HEK293 (cell line): ENCODE measurements around the gene ZNF469.

Experiments used
- CTCF ChIA-PET: fragments of 350-600 bp; formaldehyde crosslinking; extraction: SDS; loops from one replicate; lab custom pipeline; 2021; ENCODE audit warnings: antibody characterized with exemption; lab: Yijun Ruan, JAX
- POLR2A ChIA-PET: fragments of 300-600 bp; formaldehyde crosslinking; extraction: SDS; loops from one replicate; lab custom pipeline; 2020; ENCODE audit warnings: antibody characterized with exemption, inconsistent platforms; lab: Yijun Ruan, JAX
- H3K27ac ChIP-seq: fragments of 200-500 bp; sonication (Bioruptor generic); 2 replicates; pipeline ENCODE4 v1.5.1; 2014; ENCODE audit warnings: low read depth, low read length, control low read depth, inconsistent platforms; ENCODE audit errors: extremely low read depth
- H3K36me3 ChIP-seq, 2 experiments: fragments of 200-500 bp in 1 of 2; sonication (Bioruptor generic) in 1 of 2; 1 replicate in 1 of 2; 2 replicates in 1 of 2; pipeline ENCODE4 v1.5.1; 2014 to 2017; ENCODE audit warnings: inconsistent platforms in 2 of 2, low read length in 2 of 2; ENCODE audit not compliant: control insufficient read depth in 2 of 2, insufficient read depth in 1 of 2
- H3K4me1 ChIP-seq: fragments of 200-500 bp; sonication (Bioruptor generic); 2 replicates; pipeline ENCODE4 v1.5.1; 2014; ENCODE audit warnings: mild to moderate bottlenecking, low read length, inconsistent platforms; ENCODE audit not compliant: control insufficient read depth, insufficient read depth
- H3K4me3 ChIP-seq: 2 replicates; pipeline ENCODE4 v1.5.1; 2011; ENCODE audit warnings: low read depth, mild to moderate bottlenecking, control low read depth, low read length, moderate library complexity
- H3K9me3 ChIP-seq: fragments of 200-500 bp; sonication (Bioruptor generic); 2 replicates; pipeline ENCODE4 v1.5.1; 2014; ENCODE audit warnings: low read depth, low read length, inconsistent platforms; ENCODE audit not compliant: control insufficient read depth, insufficient read depth
- EGR2 ChIP-seq: fragments of 450-650 bp; formaldehyde crosslinking; IDR thresholded peaks from 2 replicates; pipeline ENCODE4 v1.5.1; 2016; ENCODE audit warnings: low read depth, missing biosample characterization, missing genetic modification characterization
- GLIS1 ChIP-seq: fragments of 450-650 bp; formaldehyde crosslinking; IDR thresholded peaks from 2 replicates; pipeline ENCODE4 v1.5.1; 2016; ENCODE audit warnings: missing biosample characterization, missing genetic modification characterization
- PRDM1 ChIP-seq: fragments of 450-650 bp; formaldehyde crosslinking; IDR thresholded peaks from 2 replicates; pipeline ENCODE4; 2016; ENCODE audit warnings: missing biosample characterization, missing genetic modification characterization
- PRDM4 ChIP-seq: fragments of 450-650 bp; formaldehyde crosslinking; IDR thresholded peaks from 2 replicates; pipeline ENCODE4 v1.5.1; 2017; ENCODE audit warnings: missing biosample characterization, missing genetic modification characterization
- ZIC2 ChIP-seq: fragments of 450-650 bp; formaldehyde crosslinking; IDR thresholded peaks from 2 replicates; pipeline ENCODE4 v1.5.1; 2016; ENCODE audit warnings: missing biosample characterization, missing genetic modification characterization
- ZNF121 ChIP-seq: fragments of 450-650 bp; formaldehyde crosslinking; IDR thresholded peaks from 2 replicates; pipeline ENCODE4 v1.5.1; 2016; ENCODE audit warnings: missing biosample characterization, missing genetic modification characterization
- ZNF138 ChIP-seq: fragments of 450-650 bp; formaldehyde crosslinking; IDR thresholded peaks from 2 replicates; pipeline ENCODE4 v1.5.1; 2016; ENCODE audit warnings: missing biosample characterization, missing genetic modification characterization, borderline replicate concordance
- ZNF341 ChIP-seq: fragments of 450-650 bp; formaldehyde crosslinking; IDR thresholded peaks from 2 replicates; pipeline ENCODE4; 2016; ENCODE audit warnings: low read depth, missing biosample characterization, missing genetic modification characterization
- ZNF350 ChIP-seq: fragments of 450-650 bp; formaldehyde crosslinking; IDR thresholded peaks from 2 replicates; pipeline ENCODE4 v1.5.0; 2017; ENCODE audit warnings: missing biosample characterization, mild to moderate bottlenecking, missing genetic modification characterization
- ZNF394 ChIP-seq: fragments of 450-650 bp; formaldehyde crosslinking; IDR thresholded peaks from 2 replicates; pipeline ENCODE4 v1.5.1; 2016; ENCODE audit warnings: missing biosample characterization, missing genetic modification characterization, mild to moderate bottlenecking, moderate library complexity, borderline replicate concordance
- ZNF398 ChIP-seq: fragments of 450-650 bp; formaldehyde crosslinking; IDR thresholded peaks from 2 replicates; pipeline ENCODE4 v1.5.1; 2017; ENCODE audit warnings: missing biosample characterization, missing genetic modification characterization
- ZNF610 ChIP-seq: fragments of 450-650 bp; formaldehyde crosslinking; IDR thresholded peaks from 2 replicates; pipeline ENCODE4 v1.5.1; 2016; ENCODE audit warnings: missing biosample characterization, missing genetic modification characterization, borderline replicate concordance
- ZNF621 ChIP-seq: fragments of 450-650 bp; formaldehyde crosslinking; IDR thresholded peaks from 2 replicates; pipeline ENCODE4 v1.5.1; 2017; ENCODE audit warnings: missing biosample characterization, missing genetic modification characterization
- ZNF792 ChIP-seq: fragments of 450-650 bp; formaldehyde crosslinking; IDR thresholded peaks from 2 replicates; pipeline ENCODE4 v1.5.1; 2016; ENCODE audit warnings: missing biosample characterization, missing genetic modification characterization

The ZNF469 gene

GRCh38 chr16:88428156-88428555 lies 45.4 kb downstream of the ZNF469 start:
- Histone ChIP-seq H3K4me1 (no peaks in the 10 kb centered on the region), H3K9me3 (no peaks in the 10 kb centered on the region), H3K27ac (no peak overlapping the region), H3K36me3 (no peaks in the 10 kb centered on the region), H3K4me3 (no peak overlapping the region)
- no peak for TF ChIP-seq ZNF394
- 0 out of 2 replicates have a peak, but pooled peaks have one; percentile 18 for TF ChIP-seq EGR2 (tag by site-specific recombination)
- no peak for TF ChIP-seq ZNF341 (tag by site-specific recombination)
- no peak for TF ChIP-seq ZNF610 (tag by site-specific recombination)
- 0 out of 2 replicates have a peak, but pooled peaks have one; percentile 16 for TF ChIP-seq ZIC2 (tag by site-specific recombination)
- no peak for TF ChIP-seq ZNF138 (tag by site-specific recombination)
- TF ChIP-seq PRDM1 (tag by site-specific recombination): no peak
- ChIA-PET POLR2A (no interaction called here), CTCF (interaction anchor here (1.0 to 1.2 kb wide), 2 partner anchors 9 to 141 kb away, joined by 3 to 6 read pairs; no protein-coding TSS in a partner anchor)

- H3K4me3 ChIP-seq: no peak overlapping the region
- ChIA-PET CTCF (interaction anchor here (1.0 to 1.2 kb wide), 2 partner anchors 9 to 141 kb away, joined by 3 to 6 read pairs; no protein-coding TSS in a partner anchor), POLR2A (no interaction called here)
- H3K4me1 ChIP-seq: no peaks in the 10 kb centered on the region
- no peaks in the 10 kb centered on the region for H3K9me3 ChIP-seq
- no peak for TF ChIP-seq ZNF121 (tag by site-specific recombination)
- TF ChIP-seq GLIS1: peak; percentile 32; the same call in 1 of the 2 replicates
- H3K36me3 ChIP-seq: no peaks in the 10 kb centered on the region
- no peak overlapping the region for H3K27ac ChIP-seq
Measured at GRCh38 chr16:88428616-88429386, 46.0 kb downstream of the ZNF469 start.

- no peaks in the 10 kb centered on the region for H3K9me3 ChIP-seq
- H3K36me3 ChIP-seq: no peaks in the 10 kb centered on the region
- H3K4me1 ChIP-seq: no peaks in the 10 kb centered on the region
- TF ChIP-seq ZNF398 (tag by site-specific recombination) (no peak), PRDM4 (tag by site-specific recombination) (peak; percentile 59)
- H3K4me3 ChIP-seq: no peak overlapping the region
- POLR2A ChIA-PET: no interaction called here
- no peak overlapping the region for H3K27ac ChIP-seq
- CTCF ChIA-PET: interaction anchor here (0.7 kb wide), 1 partner anchor 469 kb away, joined by 3 read pairs; no protein-coding TSS in a partner anchor
Measured at GRCh38 chr16:88429387-88430184, 46.8 kb downstream of the ZNF469 start.

GRCh38 chr16:88430185-88430523 lies 47.4 kb downstream of the ZNF469 start:
- Histone ChIP-seq H3K4me3 (no peak overlapping the region), H3K9me3 (no peaks in the 10 kb centered on the region), H3K4me1 (no peaks in the 10 kb centered on the region), H3K27ac (no peak overlapping the region), H3K36me3 (no peaks in the 10 kb centered on the region)
- CTCF ChIA-PET: interaction anchor here (0.7 kb wide), 2 partner anchors 14 to 469 kb away, joined by 3 read pairs; no protein-coding TSS in a partner anchor
- POLR2A ChIA-PET: no interaction called here
- TF ChIP-seq ZNF792 (tag by site-specific recombination) (no peak), ZNF621 (tag by site-specific recombination) (no peak), ZNF350 (tag by site-specific recombination) (no peak)
